Activated naive CD4-positive, alpha-beta T cell treated with anti-CD3 and anti-CD28 coated beads for 36 hours (primary cell): ENCODE measurements around the gene NAV1. TPM values are rescaled to one million over a fixed set of nuclear protein-coding genes. Genes with fewer than 3 reads are reported as not detected.

Source experiments
- CTCF ChIA-PET: fragments of 350-600 bp; sonication (Branson Sonifier 250); formaldehyde crosslinking; loops from one replicate; lab custom pipeline; 2021; ENCODE audit warnings: antibody characterized with exemption; lab: Charles Lee
- DNase-seq: peaks from one replicate; pipeline ENCODE4 v3.0.0-alpha.2; 2020
- H3K27ac Mint-ChIP-seq: one replicate; pipeline ENCODE4 v1.8.0; 2021; ENCODE audit warnings: mild to moderate bottlenecking, mixed read lengths
- H3K27me3 Mint-ChIP-seq: one replicate; pipeline ENCODE4 v1.8.0; 2021; ENCODE audit warnings: low read depth, mixed read lengths
- H3K36me3 Mint-ChIP-seq: one replicate; pipeline ENCODE4 v1.8.0; 2021; ENCODE audit warnings: low read depth, mixed read lengths
- H3K4me1 Mint-ChIP-seq: one replicate; pipeline ENCODE4 v1.8.0; 2021; ENCODE audit warnings: low read depth, mixed read lengths
- H3K4me3 Mint-ChIP-seq: one replicate; pipeline ENCODE4 v1.8.0; 2021; ENCODE audit warnings: mild to moderate bottlenecking, moderate library complexity, mixed read lengths
- H3K9me3 Mint-ChIP-seq: one replicate; pipeline ENCODE4 v1.8.0; 2021; ENCODE audit warnings: mixed read lengths
- intact Hi-C: fragments of 100-400 bp; cut with micrococcal nuclease; formaldehyde crosslinking; loops from one replicate; pipeline ENCODE4 v1.15.1; 2023
- total RNA-seq, 2 experiments: library from RNA; stranded (reverse); gene quantifications; one replicate each; pipeline ENCODE4 v1.2.3, GENCODE V29; 2021

NAV1 gene
- total RNA-seq, 2 experiments from 2014 or later, result 0.62 to 1.2 TPM

DNA sequence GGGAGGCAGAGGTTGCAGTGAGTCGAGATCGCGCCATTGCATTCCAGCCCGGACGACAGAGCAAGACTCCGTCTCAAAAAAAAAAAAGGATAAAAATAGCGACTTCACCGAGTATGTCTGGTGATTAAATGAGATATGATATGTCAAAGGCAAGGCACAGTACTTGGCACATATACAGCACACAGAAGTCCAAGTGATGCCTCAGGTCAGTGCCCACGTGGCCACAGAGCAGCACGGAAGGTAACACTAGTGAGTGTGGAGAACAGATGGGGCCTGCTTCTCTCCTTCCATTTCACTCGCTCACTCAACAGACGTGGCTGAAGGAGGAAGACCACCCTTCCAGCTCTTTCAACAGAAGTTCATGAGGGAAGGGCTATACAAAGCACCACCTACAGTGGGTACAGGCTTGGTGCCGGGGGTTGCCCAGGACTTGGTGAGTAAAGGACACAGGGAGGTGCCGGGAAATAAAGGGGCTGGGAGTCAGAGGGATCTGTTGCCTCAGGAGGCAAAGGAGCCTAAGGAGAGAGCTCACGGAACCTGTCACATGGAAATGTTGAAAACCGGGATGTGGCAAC is 40.9 kb upstream of the NAV1 start:
- DNase-seq, result no peak
- peaks cover 2% of the 10 kb centered on the region for H3K4me1 Mint-ChIP-seq
- CTCF ChIA-PET, result interaction anchor here (1.5 to 7.5 kb wide), 2 partner anchors 15 to 16 kb away, joined by 5 to 45 read pairs; no protein-coding TSS in a partner anchor
- H3K27me3 Mint-ChIP-seq, result no peaks in the 10 kb centered on the region
- H3K36me3 Mint-ChIP-seq, result peaks cover 22% of the 10 kb centered on the region
- H3K27ac Mint-ChIP-seq, result no peak overlapping the region
- no peaks in the 10 kb centered on the region for H3K9me3 Mint-ChIP-seq
- no peak overlapping the region for H3K4me3 Mint-ChIP-seq
- intact Hi-C loops, result no loop called here

GRCh38 chr1:201498621-201499020 is 40.3 kb upstream of the NAV1 start:
- DNase-seq, result no peak
- H3K4me1 Mint-ChIP-seq, result peaks cover 7% of the 10 kb centered on the region
- H3K36me3 Mint-ChIP-seq, result peaks cover 17% of the 10 kb centered on the region
- intact Hi-C loops, result no loop called here
- CTCF ChIA-PET, result interaction anchor here (1.5 to 7.5 kb wide), 3 partner anchors 14 to 17 kb away, joined by 5 to 45 read pairs (median 14); no protein-coding TSS in a partner anchor
- H3K27ac Mint-ChIP-seq, result no peak overlapping the region
- H3K4me3 Mint-ChIP-seq, result no peak overlapping the region
- no peaks in the 10 kb centered on the region for H3K9me3 Mint-ChIP-seq
- no peaks in the 10 kb centered on the region for H3K27me3 Mint-ChIP-seq

DNA sequence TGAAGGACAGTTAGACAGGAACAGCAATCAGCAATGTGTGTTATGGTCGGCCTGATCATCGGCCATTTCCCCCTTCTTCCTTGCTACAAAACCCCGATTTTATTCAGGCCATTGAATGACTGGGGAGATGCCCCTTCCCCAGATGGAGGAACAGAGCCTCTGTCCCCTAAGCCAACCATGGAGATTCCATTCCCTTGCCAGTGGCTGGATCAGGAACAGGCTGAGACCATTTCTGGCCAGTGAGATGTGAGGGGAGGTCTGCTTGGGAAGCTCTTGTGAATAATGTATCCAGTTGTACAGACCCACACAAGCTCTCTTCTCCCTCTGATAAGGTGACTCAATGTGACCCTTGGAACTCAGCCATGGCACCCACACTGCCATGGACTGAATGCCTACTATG is 39.7 kb upstream of the NAV1 start:
- CTCF ChIA-PET, result interaction anchor here (3.0 to 7.5 kb wide), 2 partner anchors 14 to 17 kb away, joined by 14 to 45 read pairs; no protein-coding TSS in a partner anchor
- Mint-ChIP-seq H3K4me3 (no peak overlapping the region), H3K27me3 (no peaks in the 10 kb centered on the region), H3K9me3 (no peaks in the 10 kb centered on the region), H3K36me3 (peaks cover 13% of the 10 kb centered on the region), H3K27ac (no peak overlapping the region), H3K4me1 (peaks cover 11% of the 10 kb centered on the region)
- no peak for DNase-seq
- intact Hi-C loops, result no loop called here

DNA sequence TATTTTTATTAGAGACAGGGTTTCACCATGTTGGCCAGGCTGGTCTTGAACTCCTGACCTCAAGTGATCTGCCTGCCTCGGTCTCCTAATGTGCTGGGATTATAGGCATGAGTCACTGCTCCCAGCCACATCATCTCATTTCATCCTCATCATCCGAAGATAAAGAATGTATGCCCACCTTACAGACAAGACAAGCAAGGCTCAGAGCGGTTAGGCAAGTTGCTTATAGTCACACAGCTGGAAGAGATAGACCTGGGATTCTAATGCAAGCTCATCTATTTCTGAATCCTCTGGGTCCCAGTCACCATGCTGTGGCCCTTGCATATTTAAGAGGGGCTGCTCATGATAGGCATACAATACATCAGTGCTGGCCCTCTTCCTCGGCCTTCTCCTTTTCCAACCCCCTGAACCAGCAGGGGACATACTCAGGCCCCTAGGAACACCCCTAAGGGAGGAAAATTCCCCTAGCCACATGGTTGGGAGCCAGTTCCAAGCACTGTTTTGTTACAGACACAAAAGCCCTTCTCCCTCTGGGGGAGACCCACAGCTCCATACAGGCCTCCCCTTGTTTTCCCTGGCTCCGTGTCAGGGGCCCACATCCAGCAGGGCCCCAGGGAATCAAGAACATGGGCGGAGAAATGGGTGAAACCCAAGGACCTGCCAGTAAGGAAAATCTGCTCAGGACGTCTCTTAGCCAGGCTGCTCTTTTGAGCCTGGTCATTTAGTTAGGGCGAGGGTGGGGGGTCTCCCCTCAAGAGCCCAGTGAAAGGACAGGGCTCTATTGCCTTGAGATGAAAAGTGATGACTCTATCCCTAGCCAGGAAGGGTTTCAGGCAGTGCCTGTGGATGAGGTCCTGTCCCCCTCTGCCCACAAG is 38.9 kb upstream of the NAV1 start:
- H3K9me3 Mint-ChIP-seq, result no peaks in the 10 kb centered on the region
- intact Hi-C loops, result loop anchor here (10.0 kb wide), 1 partner anchor 835 kb away; the partner anchor contains the start of gene DDX59
- H3K27me3 Mint-ChIP-seq, result no peaks in the 10 kb centered on the region
- peaks cover 14% of the 10 kb centered on the region for H3K4me1 Mint-ChIP-seq
- CTCF ChIA-PET, result interaction anchor here (1.3 to 7.5 kb wide), 4 partner anchors 13 to 22 kb away, joined by 6 to 69 read pairs (median 30); no protein-coding TSS in a partner anchor
- peaks cover 5% of the 10 kb centered on the region for H3K36me3 Mint-ChIP-seq
- no peak for DNase-seq
- no peak overlapping the region for H3K4me3 Mint-ChIP-seq
- no peak overlapping the region for H3K27ac Mint-ChIP-seq

- H3K27ac Mint-ChIP-seq, result no peak overlapping the region
- DNase-seq, result no peak
- no peaks in the 10 kb centered on the region for H3K9me3 Mint-ChIP-seq
- H3K27me3 Mint-ChIP-seq, result no peaks in the 10 kb centered on the region
- peaks cover 20% of the 10 kb centered on the region for H3K4me1 Mint-ChIP-seq
- CTCF ChIA-PET, result interaction anchor here (1.0 to 5.9 kb wide), 5 partner anchors 13 to 246 kb away, joined by 3 to 69 read pairs (median 9); no protein-coding TSS in a partner anchor
- H3K36me3 Mint-ChIP-seq, result peaks cover 3% of the 10 kb centered on the region
- intact Hi-C loops, result loop anchor here (10.0 kb wide), 1 partner anchor 836 kb away; the partner anchor contains the start of gene DDX59
- H3K4me3 Mint-ChIP-seq, result no peak overlapping the region
Observed at GRCh38 chr1:201500670-201501120, 38.2 kb upstream of the NAV1 start.

DNA sequence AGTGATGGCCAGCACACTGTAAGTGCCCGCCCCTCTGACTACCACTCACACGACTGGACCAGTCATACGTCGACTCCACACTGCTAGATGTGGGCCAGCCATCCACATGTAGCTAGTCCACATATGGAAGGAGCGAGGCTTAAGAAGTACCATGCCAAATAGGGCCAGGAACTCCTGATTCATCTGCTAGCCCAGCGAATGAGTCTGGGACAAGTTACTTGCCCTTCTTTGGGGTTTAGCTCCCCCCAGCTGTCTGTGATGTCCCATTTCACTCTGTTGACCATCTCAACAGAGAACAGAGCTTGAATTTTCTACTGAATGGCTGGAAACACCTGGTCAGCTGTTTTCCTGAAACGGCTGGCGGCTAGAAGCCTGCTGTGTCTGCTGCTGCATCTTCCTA is 37.8 kb upstream of the NAV1 start:
- Mint-ChIP-seq H3K27me3 (no peaks in the 10 kb centered on the region), H3K36me3 (no peaks in the 10 kb centered on the region), H3K4me1 (peaks cover 25% of the 10 kb centered on the region), H3K27ac (no peak overlapping the region), H3K4me3 (no peak overlapping the region), H3K9me3 (no peaks in the 10 kb centered on the region)
- DNase-seq, result no peak
- CTCF ChIA-PET, result interaction anchor here (1.0 to 5.9 kb wide), 5 partner anchors 12 to 247 kb away, joined by 3 to 69 read pairs (median 9); no protein-coding TSS in a partner anchor
- intact Hi-C loops, result loop anchor here (10.0 kb wide), 1 partner anchor 836 kb away; the partner anchor contains the start of gene DDX59

- Mint-ChIP-seq H3K27me3 (no peaks in the 10 kb centered on the region), H3K9me3 (no peaks in the 10 kb centered on the region), H3K4me1 (peaks cover 28% of the 10 kb centered on the region), H3K4me3 (no peak overlapping the region), H3K36me3 (no peaks in the 10 kb centered on the region), H3K27ac (no peak overlapping the region)
- CTCF ChIA-PET, result interaction anchor here (1.0 to 16.2 kb wide), 6 partner anchors 11 to 247 kb away, joined by 3 to 287 read pairs (median 12); no protein-coding TSS in a partner anchor
- intact Hi-C loops, result loop anchor here (10.0 kb wide), 1 partner anchor 837 kb away; the partner anchor contains the start of gene DDX59
- no peak for DNase-seq
Observed at GRCh38 chr1:201501812-201502510, 37.0 kb upstream of the NAV1 start.

DNA sequence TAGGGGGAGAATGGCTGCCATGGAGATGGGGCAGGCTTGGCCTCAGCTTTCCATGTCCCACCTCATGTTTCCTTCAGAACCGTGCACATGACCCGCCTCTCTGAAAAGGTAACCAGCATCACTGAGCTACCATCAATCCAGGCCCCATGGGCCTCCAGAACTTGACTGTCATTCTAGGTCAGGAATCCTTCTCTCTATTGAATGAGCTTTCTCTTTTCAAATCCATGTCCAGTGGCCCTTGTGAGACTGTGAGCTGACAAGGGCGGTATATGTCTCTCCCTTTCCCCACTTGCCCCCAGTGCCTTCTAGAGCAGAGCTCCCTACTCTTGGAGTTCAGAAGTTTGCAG is 36.4 kb upstream of the NAV1 start:
- CTCF ChIA-PET, result interaction anchor here (0.6 to 16.2 kb wide), 4 partner anchors 11 to 260 kb away, joined by 3 to 287 read pairs (median 39); no protein-coding TSS in a partner anchor
- no peak for DNase-seq
- Mint-ChIP-seq H3K4me3 (no peak overlapping the region), H3K36me3 (no peaks in the 10 kb centered on the region), H3K27ac (no peak overlapping the region), H3K9me3 (no peaks in the 10 kb centered on the region), H3K4me1 (peaks cover 32% of the 10 kb centered on the region), H3K27me3 (no peaks in the 10 kb centered on the region)
- intact Hi-C loops, result loop anchor here (10.0 kb wide), 1 partner anchor 838 kb away; the partner anchor contains the start of gene DDX59

GRCh38 chr1:201503397-201504176 is 35.3 kb upstream of the NAV1 start:
- peaks cover 39% of the 10 kb centered on the region for H3K4me1 Mint-ChIP-seq
- intact Hi-C loops, result loop anchor here (10.0 kb wide), 1 partner anchor 839 kb away; the partner anchor contains the start of gene DDX59
- CTCF ChIA-PET, result interaction anchor here (0.9 to 16.2 kb wide), 5 partner anchors 10 to 94 kb away, joined by 3 to 287 read pairs (median 8); no protein-coding TSS in a partner anchor
- no peaks in the 10 kb centered on the region for H3K9me3 Mint-ChIP-seq
- DNase-seq, result no peak
- no peaks in the 10 kb centered on the region for H3K36me3 Mint-ChIP-seq
- no peak overlapping the region for H3K4me3 Mint-ChIP-seq
- no peaks in the 10 kb centered on the region for H3K27me3 Mint-ChIP-seq
- H3K27ac Mint-ChIP-seq, result no peak overlapping the region

GRCh38 chr1:201504179-201504631 is 34.7 kb upstream of the NAV1 start:
- Mint-ChIP-seq H3K4me1 (peaks cover 39% of the 10 kb centered on the region), H3K36me3 (no peaks in the 10 kb centered on the region), H3K27ac (no peak overlapping the region), H3K4me3 (no peak overlapping the region), H3K9me3 (no peaks in the 10 kb centered on the region), H3K27me3 (no peaks in the 10 kb centered on the region)
- no peak for DNase-seq
- CTCF ChIA-PET, result interaction anchor here (0.9 to 16.2 kb wide), 5 partner anchors 9 to 95 kb away, joined by 3 to 287 read pairs (median 8); no protein-coding TSS in a partner anchor
- intact Hi-C loops, result loop anchor here (10.0 kb wide), 1 partner anchor 839 kb away; the partner anchor contains the start of gene DDX59
